GM19452 (cell line): ENCODE results near the gene NOS1AP.

Source experiments
- ATAC-seq: cut with Tn5 transposase; IDR thresholded peaks from one replicate; pipeline ENCODE4 v1.9.1; 2021; ENCODE audit not compliant: unreplicated experiment

Gene NOS1AP

DNA sequence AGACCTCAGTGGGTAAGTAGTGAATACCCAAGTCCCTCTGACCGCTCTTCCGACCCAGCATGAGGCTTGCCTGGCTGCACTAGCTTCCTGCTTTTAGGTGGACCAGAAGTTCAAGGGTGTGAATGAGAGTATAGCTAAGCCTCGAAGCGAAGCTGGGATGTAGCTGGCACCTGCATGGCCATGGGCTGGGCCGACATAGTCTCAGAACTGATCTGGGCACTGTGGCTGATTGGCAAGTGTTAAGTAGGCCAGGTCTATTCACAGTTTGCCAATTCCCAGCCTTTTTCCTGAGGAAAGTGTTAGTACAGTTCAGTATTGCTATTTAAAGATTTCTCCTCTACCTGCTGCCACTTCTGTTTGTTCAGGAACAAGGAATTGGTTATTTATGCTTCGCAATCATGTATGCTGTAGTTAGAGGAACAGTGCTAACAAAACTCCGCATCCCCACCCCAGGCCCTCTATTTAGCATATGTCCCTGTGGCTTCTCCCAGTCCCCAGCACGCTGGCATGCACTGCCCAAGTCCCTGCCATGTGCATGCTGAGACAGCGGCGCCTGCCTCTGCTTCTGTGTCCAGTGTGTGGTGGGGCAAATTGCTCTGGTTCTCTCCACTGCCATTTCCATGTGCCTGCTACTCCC is 290.9 kb downstream of the NOS1AP start:
- ATAC-seq, result no peak

DNA sequence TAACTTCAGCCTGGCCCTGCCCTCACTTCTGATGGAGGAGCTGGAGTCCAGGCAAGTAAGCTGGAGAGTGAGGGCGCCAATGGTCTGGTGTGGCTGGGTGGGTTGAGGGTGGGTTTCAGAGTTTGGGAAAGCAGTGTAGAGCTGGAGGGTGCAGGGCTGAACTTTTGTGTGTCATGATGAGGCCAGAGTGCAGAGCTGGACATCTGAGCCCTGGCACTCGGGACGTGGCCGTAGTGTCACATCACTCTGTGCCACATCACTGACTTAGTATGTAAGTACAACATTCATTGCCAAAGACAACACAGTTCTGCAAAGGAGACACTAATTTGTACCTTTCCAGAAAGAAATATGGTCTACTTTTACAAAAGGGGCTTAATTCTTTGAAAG is 291.4 kb downstream of the NOS1AP start:
- ATAC-seq, result no peak

DNA sequence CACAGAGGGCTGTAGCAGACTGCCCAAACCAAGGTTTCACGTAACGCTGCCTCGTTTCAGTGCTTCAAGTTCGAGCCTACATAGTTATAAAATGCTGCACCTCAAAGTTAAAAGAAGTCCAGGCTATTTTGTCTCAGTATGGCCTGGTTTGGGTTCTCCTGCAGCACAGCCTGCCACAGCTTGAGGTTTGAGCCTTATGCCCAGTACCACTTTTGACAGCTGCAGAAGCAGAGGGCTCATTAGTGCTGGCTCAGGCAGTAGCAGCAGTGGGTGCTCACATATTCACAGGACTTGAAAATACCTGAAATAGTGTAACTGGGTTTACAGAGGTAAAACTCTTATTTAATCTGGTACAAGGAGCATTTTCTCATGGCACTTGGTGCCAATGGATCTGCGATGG is 291.9 kb downstream of the NOS1AP start:
- ATAC-seq, result peak; percentile 54

DNA sequence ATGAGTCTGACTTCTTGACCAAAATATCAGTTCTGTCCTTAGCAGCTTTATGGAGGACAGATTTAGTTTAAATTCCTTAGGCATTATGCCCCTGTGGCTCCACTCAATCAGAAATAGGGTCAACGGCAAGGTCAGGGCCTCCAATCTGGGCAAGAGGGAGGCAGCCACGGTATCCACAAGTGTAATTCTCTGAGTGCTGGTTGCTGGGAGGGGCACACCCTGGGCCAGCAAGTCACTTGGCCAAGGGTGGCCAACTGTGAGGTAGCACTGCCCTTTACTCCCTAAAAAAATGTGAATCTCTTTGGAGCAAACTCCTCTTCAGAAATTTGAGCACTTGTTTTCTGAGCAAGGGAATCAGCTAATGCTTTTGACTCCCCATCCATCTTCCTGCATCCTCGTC is 294.3 kb downstream of the NOS1AP start:
- no peak for ATAC-seq

DNA sequence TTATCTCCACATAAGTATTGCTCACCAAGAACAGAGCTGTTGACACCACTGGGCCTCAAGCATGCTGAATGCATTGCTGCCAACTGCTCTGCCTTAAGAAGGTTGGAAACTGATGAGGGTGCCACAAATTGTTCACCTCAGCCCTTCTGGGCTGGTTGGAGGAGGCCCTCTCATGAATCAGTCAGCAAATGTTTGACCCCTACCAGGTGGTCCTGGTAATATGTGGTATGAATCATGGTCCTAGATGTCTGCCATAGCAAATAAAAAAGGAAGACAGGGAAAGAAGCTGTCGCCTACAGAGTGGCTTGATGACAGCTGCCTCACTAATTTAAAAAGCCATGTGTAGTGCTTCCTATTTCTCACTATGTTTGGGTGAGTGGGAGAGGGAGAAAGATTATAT is 295.0 kb downstream of the NOS1AP start:
- ATAC-seq, result no peak

DNA sequence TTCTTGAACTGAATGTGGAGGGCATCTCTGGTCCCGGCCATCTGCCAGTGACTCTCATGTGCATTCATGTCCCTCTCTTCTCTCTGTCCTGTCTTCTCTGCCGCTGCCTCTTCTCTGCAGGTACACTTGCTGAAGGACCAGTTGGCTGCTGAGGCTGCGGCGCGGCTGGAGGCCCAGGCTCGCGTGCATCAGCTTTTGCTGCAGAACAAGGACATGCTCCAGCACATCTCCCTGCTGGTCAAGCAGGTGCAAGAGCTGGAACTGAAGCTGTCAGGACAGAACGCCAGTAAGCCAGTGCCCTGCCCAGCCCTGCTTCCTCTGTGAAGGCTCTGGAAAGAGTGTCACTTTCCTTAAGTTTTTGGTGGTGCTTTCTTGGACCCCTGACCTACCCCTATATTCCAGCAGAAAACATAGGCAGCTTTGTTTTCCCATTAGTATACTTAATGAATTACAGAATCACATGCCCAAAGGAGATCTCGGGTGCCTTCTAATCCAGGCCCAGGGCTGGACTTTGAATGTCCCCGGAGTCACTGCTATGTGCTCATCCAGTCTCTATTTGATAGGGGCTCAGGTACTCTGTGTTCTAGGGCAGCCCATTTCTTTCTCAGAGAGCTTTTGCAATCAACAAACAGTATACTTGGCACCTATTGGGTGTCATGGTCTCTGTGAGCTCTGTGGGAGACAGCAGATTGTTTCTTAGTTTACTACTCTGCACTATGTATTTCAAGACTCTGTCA is 296.0 kb downstream of the NOS1AP start:
- no peak for ATAC-seq

DNA sequence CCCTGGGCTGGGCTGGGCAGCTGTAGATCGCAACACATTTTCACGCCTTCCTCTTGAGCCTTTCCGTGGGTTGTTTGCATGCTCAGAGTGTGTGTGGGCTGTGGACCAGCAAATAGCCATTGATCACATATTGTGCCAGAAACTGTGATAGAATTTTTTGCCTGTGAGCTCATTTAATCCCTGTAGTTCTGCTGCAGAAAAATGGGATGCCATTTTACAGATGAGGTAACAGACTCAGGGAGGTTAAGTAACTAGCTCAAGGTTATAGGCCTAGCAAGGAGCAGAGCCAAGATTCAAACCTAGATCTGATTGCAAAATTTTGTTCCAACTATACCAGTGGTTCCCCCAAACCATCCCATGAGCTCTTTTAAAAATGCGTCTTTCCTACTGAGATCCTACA is 296.7 kb downstream of the NOS1AP start:
- no peak for ATAC-seq

DNA sequence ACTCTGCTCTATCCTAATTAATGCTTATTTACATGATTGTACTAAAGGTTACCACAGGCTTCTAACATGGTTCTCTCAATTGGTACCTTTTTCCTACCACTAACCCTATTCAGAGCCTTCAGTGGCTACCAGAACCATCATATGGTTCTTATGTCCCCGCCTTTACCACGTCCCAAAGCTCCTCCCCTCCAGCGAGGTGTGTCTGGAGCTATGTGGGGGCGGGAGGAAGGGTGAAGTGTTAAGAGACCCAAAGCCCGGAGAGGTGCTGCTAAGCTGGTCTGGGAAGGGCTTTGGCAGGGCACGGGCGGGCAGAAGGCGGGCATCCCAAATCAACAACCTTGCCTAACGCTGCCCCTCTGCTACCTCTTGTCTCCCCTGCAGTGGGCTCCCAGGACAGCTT is 297.2 kb downstream of the NOS1AP start:
- ATAC-seq, result no peak

DNA sequence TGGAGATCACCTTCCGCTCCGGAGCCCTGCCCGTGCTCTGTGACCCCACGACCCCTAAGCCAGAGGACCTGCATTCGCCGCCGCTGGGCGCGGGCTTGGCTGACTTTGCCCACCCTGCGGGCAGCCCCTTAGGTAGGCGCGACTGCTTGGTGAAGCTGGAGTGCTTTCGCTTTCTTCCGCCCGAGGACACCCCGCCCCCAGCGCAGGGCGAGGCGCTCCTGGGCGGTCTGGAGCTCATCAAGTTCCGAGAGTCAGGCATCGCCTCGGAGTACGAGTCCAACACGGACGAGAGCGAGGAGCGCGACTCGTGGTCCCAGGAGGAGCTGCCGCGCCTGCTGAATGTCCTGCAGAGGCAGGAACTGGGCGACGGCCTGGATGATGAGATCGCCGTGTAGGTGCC is 297.6 kb downstream of the NOS1AP start:
- ATAC-seq, result no peak

DNA sequence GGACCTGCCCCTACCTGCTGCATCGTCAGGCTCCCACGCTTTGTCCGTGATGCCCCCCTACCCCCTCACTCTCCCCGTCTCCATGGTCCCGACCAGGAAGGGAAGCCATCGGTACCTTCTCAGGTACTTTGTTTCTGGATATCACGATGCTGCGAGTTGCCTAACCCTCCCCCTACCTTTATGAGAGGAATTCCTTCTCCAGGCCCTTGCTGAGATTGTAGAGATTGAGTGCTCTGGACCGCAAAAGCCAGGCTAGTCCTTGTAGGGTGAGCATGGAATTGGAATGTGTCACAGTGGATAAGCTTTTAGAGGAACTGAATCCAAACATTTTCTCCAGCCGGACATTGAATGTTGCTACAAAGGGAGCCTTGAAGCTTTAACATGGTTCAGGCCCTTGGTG is 298.3 kb downstream of the NOS1AP start:
- ATAC-seq, result no peak

DNA sequence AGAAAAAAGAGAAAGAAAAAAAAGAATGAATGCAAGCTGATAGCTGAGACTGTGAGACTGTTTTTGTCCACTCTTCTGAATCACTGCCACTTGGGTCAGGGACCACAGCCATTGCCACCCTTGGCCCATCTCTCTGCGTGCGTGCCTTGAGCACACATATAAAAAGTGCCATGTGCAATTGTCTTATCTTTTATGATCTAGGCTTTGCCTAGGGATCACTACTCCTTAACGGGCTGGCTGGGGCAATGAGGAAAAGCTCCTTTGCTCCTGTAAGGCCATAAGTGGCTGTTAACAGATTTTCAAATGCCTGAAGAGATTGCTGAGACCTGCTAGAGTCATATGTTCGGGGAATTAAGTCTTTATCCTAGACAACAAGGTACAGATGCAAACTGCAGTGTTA is 299.0 kb downstream of the NOS1AP start:
- ATAC-seq, result no peak

DNA sequence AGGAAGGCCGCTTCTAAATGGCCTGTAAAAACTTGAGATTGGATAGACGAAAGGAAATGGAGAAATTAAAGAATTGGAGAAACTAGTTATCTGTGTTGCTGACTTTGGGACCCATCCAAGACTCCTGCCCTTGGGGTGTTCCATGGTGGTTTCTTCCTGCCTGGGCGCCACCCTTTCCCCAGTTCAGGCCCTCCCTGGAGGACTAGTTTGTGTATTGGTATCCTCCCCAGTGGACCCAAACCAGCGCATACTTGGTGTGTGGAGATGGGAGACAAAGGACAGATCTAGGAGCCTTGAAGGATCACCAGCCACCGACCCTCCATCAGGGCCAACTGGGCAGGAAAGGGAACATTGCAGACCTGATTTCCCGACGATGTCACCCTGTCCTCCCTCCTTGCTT is 300.1 kb downstream of the NOS1AP start:
- no peak for ATAC-seq

DNA sequence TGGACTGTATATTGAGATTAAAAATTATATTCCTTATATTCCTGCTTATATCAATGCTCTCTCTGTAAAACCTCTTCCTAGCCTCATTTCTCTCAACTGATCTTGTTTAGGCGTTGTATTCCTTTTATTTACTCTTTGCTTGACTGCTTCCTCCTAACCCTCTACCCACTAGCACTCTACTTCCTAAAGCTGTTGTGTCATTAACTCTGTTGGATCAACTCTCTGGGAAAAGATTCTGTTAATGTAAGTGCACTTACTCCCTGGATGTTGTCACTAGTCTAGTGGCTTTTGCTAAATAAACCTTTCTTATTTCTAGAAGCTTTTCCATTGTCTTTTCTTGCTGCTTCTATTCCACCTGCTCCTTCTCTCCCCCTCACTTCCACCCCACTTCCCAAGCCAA is 300.7 kb downstream of the NOS1AP start:
- ATAC-seq, result no peak

DNA sequence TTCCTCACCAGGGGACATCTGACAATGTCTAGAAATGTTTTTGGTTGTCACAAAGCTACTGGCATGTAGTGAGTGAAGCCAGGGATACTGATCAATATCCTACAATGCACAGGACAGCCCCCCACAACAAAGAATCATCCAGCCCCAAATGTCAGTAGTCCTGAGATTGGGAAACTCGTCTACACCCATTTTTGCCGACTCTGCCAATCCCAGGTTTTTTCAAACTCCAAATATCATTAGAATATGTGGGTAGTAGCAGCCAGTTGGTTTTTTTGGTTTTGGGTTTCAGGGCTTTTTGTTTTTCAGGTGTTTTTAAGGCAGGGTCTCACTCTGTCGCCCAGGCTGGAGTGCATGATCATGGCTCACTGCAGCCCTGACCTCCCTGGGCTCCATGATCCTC is 301.2 kb downstream of the NOS1AP start:
- ATAC-seq, result no peak

DNA sequence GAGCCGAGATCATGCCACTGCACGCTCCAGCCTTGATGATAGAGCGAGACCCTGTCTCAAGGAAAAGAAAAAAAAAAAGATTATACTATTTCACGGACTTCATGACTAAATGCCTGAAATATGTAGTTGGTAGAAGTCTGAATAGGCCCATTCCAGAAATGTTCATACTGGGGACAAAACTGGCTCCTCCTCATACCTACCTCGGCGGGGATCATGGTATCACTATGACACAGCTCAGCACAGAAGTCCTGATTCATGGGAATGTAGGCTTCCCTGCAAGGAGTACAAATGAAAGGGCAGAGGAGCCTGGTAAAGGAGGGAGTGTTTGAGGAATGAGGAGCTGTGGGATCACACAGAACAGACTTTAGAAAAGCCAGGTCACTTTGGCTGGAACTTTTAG is 302.1 kb downstream of the NOS1AP start:
- no peak for ATAC-seq

DNA sequence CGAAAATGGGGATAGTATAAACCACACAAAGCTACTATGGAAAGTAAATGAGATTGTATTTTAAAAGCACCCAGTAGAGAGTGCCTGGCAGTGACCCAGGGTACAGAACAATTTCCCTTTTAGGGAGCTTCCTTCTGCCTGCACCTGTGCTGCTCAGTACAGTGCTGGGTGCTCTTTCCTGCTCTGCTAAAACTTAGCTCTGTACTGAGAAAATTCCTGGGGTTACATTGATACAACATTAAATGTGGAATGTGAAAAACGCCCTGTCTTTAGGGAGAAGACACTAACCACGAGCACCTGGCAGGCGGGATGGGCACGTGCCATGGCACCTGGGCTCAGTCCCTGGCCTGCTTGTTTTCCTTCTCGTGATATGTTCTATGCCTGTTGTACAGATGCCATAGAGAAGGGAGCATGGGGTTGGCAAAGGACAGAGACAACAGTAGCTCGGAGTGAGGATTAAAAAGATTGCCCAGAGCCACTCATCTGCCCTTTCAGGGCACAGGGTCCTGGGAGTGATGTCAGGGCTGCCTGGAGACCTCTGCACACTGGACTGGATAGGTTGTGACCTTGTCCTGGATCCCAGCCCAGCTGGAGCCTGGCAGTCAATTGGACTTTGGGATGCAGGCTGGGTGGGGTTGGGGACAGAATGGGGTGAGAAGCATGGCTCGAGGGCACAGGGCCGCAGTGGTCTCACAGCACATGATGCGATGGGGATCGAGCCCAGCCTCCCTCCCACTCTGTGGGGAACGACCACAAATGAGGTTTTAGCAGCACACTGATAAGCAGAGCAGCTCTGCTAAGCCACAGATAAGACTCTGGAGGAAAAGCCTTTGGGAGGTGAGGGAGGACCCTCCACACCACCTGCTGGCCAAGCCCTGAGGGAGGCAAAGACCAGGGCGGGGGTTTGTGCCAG is 302.9 kb downstream of the NOS1AP start:
- no peak for ATAC-seq

DNA sequence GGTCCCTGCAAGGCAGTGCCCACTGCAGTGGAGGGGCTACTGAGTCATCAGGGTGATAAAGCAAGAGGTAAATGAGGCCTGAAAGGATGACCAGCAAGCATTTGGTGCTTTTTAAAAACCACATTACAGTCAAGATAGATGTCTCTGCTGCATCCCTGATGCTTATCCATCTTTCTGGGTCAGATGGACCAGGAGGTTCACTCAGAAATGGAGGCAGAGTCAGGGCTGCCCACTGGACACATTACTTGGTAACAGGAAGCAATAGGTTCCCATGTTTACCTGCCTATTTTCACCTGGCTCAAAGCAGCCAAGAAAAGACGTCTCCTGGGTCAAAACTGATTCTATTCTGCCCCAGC is 303.6 kb downstream of the NOS1AP start:
- ATAC-seq, result no peak

DNA sequence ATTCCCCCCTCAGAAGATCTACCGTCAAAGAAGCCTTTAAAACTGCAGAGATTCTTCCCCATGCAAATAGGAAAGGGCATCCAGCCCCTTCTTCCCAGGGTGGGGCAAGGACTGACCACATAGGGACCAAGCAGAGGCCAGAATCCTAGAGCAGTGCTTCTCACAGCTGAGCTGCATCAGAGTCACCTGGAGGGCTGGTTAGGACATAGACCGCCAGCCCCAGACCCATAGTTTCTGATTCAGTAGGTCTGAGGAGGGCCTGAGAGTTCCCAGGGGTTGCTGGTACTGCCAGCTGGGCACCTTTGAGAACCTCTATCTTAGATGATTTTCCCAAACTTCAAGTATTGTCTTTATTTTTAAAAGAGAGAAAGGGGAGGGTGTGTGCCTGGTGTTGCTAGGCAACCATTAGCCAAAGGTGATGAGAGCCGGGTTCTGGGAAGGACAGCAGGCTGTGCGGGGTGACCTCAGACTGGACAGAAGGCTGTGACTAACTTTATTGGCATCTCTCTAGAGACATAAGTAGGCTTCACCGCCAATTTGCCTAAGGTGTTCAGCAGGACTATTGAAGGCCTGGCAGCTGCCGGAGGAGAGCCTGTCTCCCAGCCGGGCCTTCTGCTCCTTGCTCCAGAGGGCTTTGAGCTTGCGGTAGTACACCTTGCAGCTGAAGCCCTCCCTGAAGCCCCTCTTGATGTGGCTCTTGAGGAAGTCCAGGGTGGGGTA is 304.2 kb downstream of the NOS1AP start:
- ATAC-seq, result no peak

DNA sequence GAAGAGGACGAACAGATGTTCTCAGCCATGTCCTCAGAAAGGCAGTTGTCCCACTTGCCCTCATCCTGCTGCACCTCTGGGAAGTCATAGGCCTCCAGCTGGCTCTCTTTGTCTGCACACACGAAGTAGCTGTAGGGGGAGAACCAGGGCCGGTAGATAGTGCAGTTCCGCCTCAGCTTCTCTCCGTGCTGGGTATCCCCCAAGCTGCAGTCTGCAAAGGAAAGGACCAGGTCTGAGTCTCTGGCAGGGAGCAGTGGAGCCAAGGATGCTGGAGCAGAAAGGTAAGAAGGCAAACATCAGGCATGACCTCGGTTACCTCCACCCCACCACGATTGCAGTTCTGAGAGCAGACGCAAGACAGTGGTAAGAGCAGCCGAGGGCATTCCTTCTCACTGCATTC is 304.9 kb downstream of the NOS1AP start:
- no peak for ATAC-seq

DNA sequence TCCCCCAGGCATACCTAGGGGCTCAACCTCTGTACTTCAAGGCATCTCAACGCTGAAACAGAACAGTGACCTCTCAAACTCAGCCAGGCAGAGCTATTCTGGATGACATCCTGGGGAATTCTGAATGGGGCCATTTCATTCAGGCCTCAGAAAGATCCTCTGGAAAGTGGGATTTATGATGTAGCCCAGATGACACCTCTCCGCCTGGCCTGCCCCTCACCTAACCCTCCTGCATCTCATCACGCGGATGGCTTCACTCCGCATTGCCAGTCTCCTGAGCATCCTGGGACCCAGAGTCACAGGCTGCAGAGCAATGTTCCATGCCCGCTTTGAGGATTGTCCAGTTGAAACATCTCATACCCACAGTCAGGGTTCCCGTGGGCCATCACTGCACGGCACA is 306.0 kb downstream of the NOS1AP start:
- ATAC-seq, result no peak

DNA sequence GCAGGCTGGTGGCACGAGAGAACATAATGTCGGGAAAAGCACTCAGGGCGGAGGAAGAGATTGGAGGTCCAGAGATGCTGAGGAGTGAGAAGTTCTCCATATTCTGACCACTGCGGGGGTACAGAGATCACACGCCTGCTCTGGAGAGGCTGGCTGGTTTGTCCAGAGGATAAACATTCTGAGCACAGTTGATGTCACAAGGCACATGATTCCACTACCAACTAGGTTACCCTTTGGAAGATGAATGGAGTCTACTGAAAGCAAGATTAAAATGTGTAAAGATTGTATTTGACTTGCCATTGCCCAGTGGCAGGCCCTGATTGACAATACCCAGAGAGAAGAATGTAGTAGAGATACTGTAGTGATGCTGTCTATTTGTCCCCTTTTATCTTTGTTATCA is 307.2 kb downstream of the NOS1AP start, which contains the start of gene SPATA46:
SPATA46 (minus strand) TSS at position 164 of the 400 bp plus-strand sequence; CDS start at position 100, 64 bp downstream.
- ATAC-seq, result no peak
